Measurements from ENCODE around the gene CHIA. TPM values are rescaled to one million over a fixed set of nuclear protein-coding genes. Genes with fewer than 3 reads are reported as not detected.

Gene CHIA
- total and polyA plus RNA-seq, 9 of the 15 experiments (the other 6 are each of a cell fraction or from before 2014, with no cell fraction given): not detected

DNA sequence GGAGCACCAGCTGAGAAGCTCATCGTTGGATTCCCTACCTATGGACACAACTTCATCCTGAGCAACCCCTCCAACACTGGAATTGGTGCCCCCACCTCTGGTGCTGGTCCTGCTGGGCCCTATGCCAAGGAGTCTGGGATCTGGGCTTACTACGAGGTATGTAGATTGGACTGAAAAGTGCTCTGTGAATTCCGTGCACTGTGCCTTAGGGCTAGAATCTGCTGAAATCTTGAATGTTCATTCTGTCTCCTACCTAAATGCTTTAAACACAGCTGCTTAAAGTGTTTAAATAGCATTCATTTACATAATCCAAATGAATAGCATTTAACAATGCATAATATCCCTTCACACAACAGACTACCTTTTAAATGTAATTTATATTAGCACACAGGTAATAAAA lies 27.9 kb downstream of the CHIA start (continued):
- no peak for TF ChIP-seq PPARD (CRISPR knock-in tag; IDR thresholded peaks at IDR 0.05)
- no peak for TF ChIP-seq PHF8 (IDR thresholded peaks at IDR 0.05; ENCODE audit: borderline replicate concordance, low read length)
- no peak for TF ChIP-seq KDM1A (IDR thresholded peaks at IDR 0.05)
- TF ChIP-seq HMG20B (CRISPR knock-in tag; IDR thresholded peaks at IDR 0.05): no peak

DNA sequence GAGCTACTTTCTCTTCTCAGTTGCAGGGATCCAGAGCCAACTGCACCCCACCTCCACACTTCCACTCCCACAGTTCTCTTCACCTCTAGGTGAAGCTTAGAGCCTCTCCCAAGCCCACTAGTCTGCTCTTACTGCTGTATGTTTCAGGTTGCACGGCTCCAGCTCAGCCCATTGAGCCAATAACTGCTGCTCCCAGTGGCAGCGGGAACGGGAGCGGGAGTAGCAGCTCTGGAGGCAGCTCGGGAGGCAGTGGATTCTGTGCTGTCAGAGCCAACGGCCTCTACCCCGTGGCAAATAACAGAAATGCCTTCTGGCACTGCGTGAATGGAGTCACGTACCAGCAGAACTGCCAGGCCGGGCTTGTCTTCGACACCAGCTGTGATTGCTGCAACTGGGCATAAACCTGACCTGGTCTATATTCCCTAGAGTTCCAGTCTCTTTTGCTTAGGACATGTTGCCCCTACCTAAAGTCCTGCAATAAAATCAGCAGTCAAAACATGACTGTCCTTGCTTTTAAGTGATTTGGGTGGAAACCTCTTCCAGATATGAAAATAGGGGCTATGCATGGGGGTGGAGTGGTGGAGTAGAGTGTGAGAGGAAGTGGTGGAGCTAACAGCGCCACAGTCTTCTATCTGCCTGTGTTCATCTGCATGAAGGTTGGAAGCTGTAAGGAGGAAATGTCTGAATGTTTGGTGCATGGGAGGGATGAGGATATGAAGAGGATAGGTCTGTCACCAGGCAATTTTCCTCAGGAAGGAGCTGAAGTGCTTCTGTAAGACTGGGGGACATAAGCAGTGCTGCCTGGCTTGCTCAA lies 29.6 kb downstream of the CHIA start:
- no peaks in the 10 kb centered on the region for H3K9me1 ChIP-seq (ENCODE audit: control insufficient read depth, insufficient read depth, low read length)
- intact Hi-C loops (cut with micrococcal nuclease): no loop called here
- in situ Hi-C loops (cut with MboI): no loop called here
- H4K20me1 ChIP-seq (replicated peaks; ENCODE audit: control insufficient read depth, insufficient read depth, low read length): no peaks in the 10 kb centered on the region
- ATAC-seq (no peak), FAIRE-seq (no peak), DNase-seq (ENCODE audit: extremely low read depth in 1 of 4, low spot score in 3 of 4) (no peak)
- H3K4me1 ChIP-seq (replicated peaks in 1 of 2; ENCODE audit: control insufficient read depth in 2 of 2, insufficient read depth in 2 of 2, low read length in 2 of 2): no peaks in the 10 kb centered on the region
- H3K27me3 ChIP-seq (ENCODE audit: control insufficient read depth in 2 of 2, insufficient read depth in 2 of 2, low read length in 2 of 2): peaks cover 2 to 13% of the 10 kb centered on the region in 2 experiments; a peak in 2 of 5 replicates
- ChIA-PET CTCF (ENCODE audit: low intra/inter-chr PET ratio) (no interaction called here), POLR2A (interaction anchor here (0.9 to 1.1 kb wide), 2 partner anchors 10 to 26 kb away, joined by 4 to 5 read pairs; no protein-coding TSS in a partner anchor)
- H3K9me3 ChIP-seq (replicated peaks; ENCODE audit: control insufficient read depth, insufficient read depth, low read depth, low read length): no peaks in the 10 kb centered on the region
- H3K36me3 ChIP-seq (ENCODE audit: control insufficient read depth, insufficient read depth, low read length): no peaks in the 10 kb centered on the region
- H3K79me2 ChIP-seq (ENCODE audit: control insufficient read depth, insufficient read depth, low read length): no peaks in the 10 kb centered on the region
- H3K27ac ChIP-seq (ENCODE audit: extremely low read depth, low read depth, low read length): no peak overlapping the region
- no TSS peak for BruUV-seq (replicated peaks)
- H3K9ac ChIP-seq (ENCODE audit: insufficient read depth in 1 of 2, low read depth in 2 of 2, low read length in 2 of 2): no peak overlapping the region
- 0% methylated on average over 12 of the region's 12 CpGs for WGBS (ENCODE audit: insufficient coverage, low coverage, missing lambda C conversion rate)
- no peak overlapping the region for H3K4me3 ChIP-seq
- no peak overlapping the region for H3K4me2 ChIP-seq (ENCODE audit: insufficient read depth, low read length)
- H2AFZ ChIP-seq (ENCODE audit: low read depth, low read length): no peak overlapping the region
- TF ChIP-seq HMG20A (CRISPR knock-in tag; conservative IDR thresholded peaks at IDR 0.05) (no peak), SPI1 (IDR thresholded peaks at IDR 0.05; ENCODE audit: borderline replicate concordance, low read depth, low read length) (0 out of 2 replicates have a peak, but pooled peaks have one; percentile 24)
